ENCODE results near the gene PDSS2. TPM values are rescaled to one million over a fixed set of nuclear protein-coding genes. Genes with fewer than 3 reads are reported as not detected.
"Not testable (repeated sequence)": the region's sequence is repeated elsewhere in the genome, so short reads cannot be mapped to it uniquely, and the experiment has no call there.

The PDSS2 gene
- total RNA-seq, 4 donors from 2014 or later, result 4.3 to 14.7 (median 12.1) TPM

GRCh38 chr6:107284805-107285204, 174.6 kb downstream of the PDSS2 start:
- no peaks in the 10 kb centered on the region for H3K9me3 ChIP-seq
- 47% methylated on average over 1 of the region's 1 CpG for WGBS

GRCh38 chr6:107280791-107281190, 178.6 kb downstream of the PDSS2 start:
- no peaks in the 10 kb centered on the region for H3K27me3 ChIP-seq
- H3K4me1 ChIP-seq, result no peaks in the 10 kb centered on the region
- no peaks in the 10 kb centered on the region for H3K9me3 ChIP-seq
- WGBS, result 96% methylated on average over 2 of the region's 2 CpGs
- H3K36me3 ChIP-seq, result no peaks in the 10 kb centered on the region
- no peak overlapping the region for H3K4me3 ChIP-seq
- TF ChIP-seq POLR2A (IDR thresholded peaks at IDR 0.05), result no peak
- no peak for TF ChIP-seq POLR2AphosphoS5 (IDR thresholded peaks at IDR 0.05)
- no peak for TF ChIP-seq CTCF (IDR thresholded peaks at IDR 0.05)
- no peak for TF ChIP-seq EP300 (IDR thresholded peaks at IDR 0.05)
- H3K27ac ChIP-seq, result no peak overlapping the region
- no peak for DNase-seq (ENCODE audit: low spot score in 2 of 2)

More at GRCh38 chr6:107284805-107285204, 174.6 kb downstream of the PDSS2 start:
- Histone ChIP-seq H3K27ac (no peak overlapping the region), H3K36me3 (no peaks in the 10 kb centered on the region), H3K4me3 (no peak overlapping the region), H3K27me3 (no peaks in the 10 kb centered on the region), H3K4me1 (no peaks in the 10 kb centered on the region)
- no peak for TF ChIP-seq POLR2A (IDR thresholded peaks at IDR 0.05)
- no peak for TF ChIP-seq EP300 (IDR thresholded peaks at IDR 0.05)
- TF ChIP-seq POLR2AphosphoS5 (IDR thresholded peaks at IDR 0.05), result no peak
- TF ChIP-seq CTCF (IDR thresholded peaks at IDR 0.05), result no peak
- DNase-seq (ENCODE audit: low spot score in 2 of 2), result no peak

GRCh38 chr6:107280001-107280400, 179.4 kb downstream of the PDSS2 start:
- not testable (repeated sequence) for DNase-seq (ENCODE audit: low spot score in 2 of 2); H3K27ac ChIP-seq; H3K27me3 ChIP-seq; H3K9me3 ChIP-seq; H3K4me3 ChIP-seq; H3K36me3 ChIP-seq; H3K4me1 ChIP-seq
- WGBS, result 95% methylated on average over 7 of the region's 7 CpGs

- H3K27ac ChIP-seq, result no peak overlapping the region
- H3K36me3 ChIP-seq, result no peaks in the 10 kb centered on the region
- H3K9me3 ChIP-seq, result no peaks in the 10 kb centered on the region
- no peak overlapping the region for H3K4me3 ChIP-seq
- no peaks in the 10 kb centered on the region for H3K27me3 ChIP-seq
- WGBS, result 91% methylated on average over 2 of the region's 2 CpGs
- TF ChIP-seq POLR2A (IDR thresholded peaks at IDR 0.05) (no peak), EP300 (IDR thresholded peaks at IDR 0.05) (no peak), CTCF (IDR thresholded peaks at IDR 0.05) (no peak), POLR2AphosphoS5 (IDR thresholded peaks at IDR 0.05) (no peak)
- no peaks in the 10 kb centered on the region for H3K4me1 ChIP-seq
- DNase-seq (ENCODE audit: low spot score in 2 of 2), result no peak
Observed at GRCh38 chr6:107275330-107275865, 184.0 kb downstream of the PDSS2 start.

- Histone ChIP-seq H3K4me1 (no peaks in the 10 kb centered on the region), H3K9me3 (no peaks in the 10 kb centered on the region), H3K27ac (no peak overlapping the region), H3K4me3 (no peak overlapping the region), H3K36me3 (no peaks in the 10 kb centered on the region), H3K27me3 (no peaks in the 10 kb centered on the region)
- DNase-seq (ENCODE audit: low spot score in 2 of 2), result no peak
- TF ChIP-seq POLR2AphosphoS5 (IDR thresholded peaks at IDR 0.05), result no peak
- 96% methylated on average over 1 of the region's 1 CpG for WGBS
Observed at GRCh38 chr6:107274288-107274687, 185.1 kb downstream of the PDSS2 start.

- H3K4me3 ChIP-seq, result no peak overlapping the region
- no peaks in the 10 kb centered on the region for H3K36me3 ChIP-seq
- DNase-seq (ENCODE audit: low spot score in 2 of 2), result no peak
- H3K27ac ChIP-seq, result no peak overlapping the region
- TF ChIP-seq POLR2A (IDR thresholded peaks at IDR 0.05), result no peak
- TF ChIP-seq POLR2AphosphoS5 (IDR thresholded peaks at IDR 0.05), result no peak
- no peak for TF ChIP-seq CTCF (IDR thresholded peaks at IDR 0.05)
- no peak for TF ChIP-seq EP300 (IDR thresholded peaks at IDR 0.05)
- H3K9me3 ChIP-seq, result no peaks in the 10 kb centered on the region
- 54% methylated on average over 2 of the region's 2 CpGs for WGBS
- H3K4me1 ChIP-seq, result no peaks in the 10 kb centered on the region
- H3K27me3 ChIP-seq, result no peaks in the 10 kb centered on the region
Observed at GRCh38 chr6:107272246-107272645, 187.1 kb downstream of the PDSS2 start.

Measured in suprapubic skin (tissue), 4 donors.